HPDE6-E6E7 (cell line): ENCODE results near the gene IP6K3.
A peak's percentile ranks its signal among the peaks of the same experiment; 100 is the strongest.

Experiments used
- DNase-seq: peaks from one replicate; pipeline ENCODE4 v3.0.0; 2011; ENCODE audit warnings: missing footprints; ENCODE audit errors: extremely low spot score

Gene IP6K3

DNA sequence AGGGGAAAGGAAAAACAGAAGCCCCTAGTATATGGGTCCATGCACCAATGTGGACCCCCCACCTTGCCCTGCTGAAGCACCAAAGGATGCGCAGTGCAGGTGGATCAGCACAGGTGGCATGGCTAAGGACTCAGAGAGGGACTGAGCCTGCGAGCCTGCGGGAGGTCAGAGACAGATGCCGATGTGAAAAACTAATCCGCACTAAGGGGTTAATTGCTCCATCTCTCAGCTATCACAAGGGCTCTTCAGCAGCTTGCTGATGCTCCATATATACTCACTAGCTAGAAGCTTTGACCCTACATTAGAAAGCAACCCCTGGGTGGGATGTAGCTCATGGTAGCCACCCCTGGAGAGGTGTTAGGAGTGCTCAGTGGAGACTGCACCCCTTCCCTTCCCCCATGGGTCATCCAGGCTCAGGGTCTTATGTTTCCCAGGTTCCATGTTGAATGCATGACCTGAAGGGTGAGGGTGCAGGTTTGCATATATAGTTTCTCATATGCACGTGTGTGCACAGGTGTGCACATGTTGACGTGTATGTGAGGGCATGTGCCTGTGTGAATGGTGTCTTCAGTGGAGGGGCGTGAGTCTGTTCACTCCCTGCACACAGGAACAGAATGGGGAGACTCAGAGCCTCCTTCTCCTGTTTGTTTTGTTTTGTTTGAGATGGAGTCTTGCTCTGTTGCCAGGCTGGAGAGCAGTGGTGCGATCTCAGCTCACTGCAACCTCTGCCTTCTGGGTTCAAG lies 13.4 kb upstream of the IP6K3 start:
- no peak for DNase-seq

DNA sequence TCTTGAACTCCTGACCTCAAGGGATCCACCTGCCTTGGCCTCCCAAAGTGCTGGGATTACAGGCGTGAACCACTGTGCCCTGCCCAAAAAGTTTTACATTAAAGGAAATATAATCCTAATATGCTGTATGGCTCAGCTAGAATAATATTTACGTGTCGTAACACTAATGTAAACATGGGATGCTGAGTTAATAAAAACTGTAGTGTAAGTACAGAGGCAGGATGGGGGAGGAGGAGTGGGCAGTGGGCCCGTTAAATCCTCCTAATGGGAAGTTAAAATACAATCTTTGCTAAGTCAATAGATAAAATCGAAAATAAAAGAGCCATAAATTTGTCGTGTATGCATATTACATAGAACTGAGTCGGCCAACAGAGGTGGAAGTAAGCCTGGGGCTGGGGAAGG lies 12.1 kb upstream of the IP6K3 start:
- DNase-seq: no peak

DNA sequence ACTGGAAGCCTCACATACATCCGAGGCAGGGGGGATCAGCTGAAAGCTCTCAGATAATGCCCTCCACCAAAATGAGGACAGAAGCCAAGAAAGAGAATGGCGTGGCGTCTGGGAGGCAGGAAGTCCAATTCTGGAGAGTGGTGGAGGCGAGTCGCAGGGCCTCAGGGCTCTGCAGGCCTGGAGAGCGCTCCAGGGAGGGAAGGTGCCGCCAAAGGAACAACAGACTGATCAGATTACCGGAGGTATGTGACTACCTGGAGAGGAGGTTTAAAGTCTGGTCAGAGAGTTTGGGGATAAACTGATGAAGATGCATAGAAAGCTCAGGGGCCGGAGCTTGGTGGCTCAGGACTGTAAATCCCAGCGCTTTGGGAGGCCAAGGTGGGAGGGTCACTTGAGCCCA lies 11.2 kb upstream of the IP6K3 start:
- no peak for DNase-seq

DNA sequence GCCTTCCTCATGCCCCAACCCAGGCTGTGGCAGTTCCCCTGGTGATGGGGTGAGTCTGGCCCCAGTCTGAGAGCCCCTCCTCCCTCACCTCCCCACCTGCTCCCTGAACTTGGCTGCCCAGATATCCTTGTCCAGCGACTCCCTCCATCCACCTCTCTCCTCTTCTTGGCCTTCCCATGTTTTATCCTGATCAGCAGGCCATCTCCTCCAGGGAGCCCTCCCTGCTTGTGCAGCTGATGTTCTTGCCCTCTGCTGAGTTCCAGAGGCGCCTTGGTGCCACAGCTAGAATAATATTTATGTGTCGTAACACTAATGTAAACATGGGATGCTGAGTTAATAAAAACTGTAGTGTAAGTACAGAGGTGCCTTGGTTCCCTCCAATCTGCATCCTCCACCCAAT lies 10.4 kb upstream of the IP6K3 start:
- DNase-seq: no peak

DNA sequence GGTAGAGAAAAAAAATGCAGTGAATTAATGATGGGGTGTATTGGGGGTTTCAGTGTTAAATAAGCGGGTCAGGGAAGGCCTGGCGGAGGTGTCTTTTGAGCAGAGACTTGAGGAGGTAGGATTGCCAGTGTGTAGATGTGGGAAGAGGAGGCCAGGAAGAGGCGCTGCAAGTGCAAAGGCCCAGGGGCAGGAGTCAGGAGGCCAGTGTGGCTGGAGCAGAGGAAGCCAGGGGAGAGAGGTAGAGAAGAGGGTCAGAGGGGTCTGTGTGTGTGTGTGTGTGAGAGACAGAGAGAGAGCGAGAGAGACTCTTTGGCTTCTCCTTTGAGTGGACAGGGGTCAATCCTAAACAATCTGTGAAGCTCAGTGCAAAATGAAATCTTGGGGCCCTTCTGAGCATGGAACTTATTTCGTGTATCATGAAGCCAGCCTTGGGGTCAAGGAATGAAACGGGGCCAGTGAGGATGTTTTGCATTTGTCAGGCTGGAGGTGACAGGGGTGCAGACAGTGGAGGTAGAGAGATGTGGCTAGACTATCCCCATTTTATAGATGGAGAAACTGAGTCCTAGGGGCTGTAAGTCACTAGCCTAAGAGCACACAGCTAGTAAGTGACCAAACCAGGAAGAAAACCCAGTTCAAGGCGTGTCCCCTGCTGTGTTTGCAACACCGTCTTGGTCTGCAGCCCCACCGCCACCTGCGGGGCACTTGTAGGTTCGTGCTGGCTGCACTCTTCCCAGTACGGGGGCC lies 9.7 kb upstream of the IP6K3 start:
- DNase-seq: no peak

DNA sequence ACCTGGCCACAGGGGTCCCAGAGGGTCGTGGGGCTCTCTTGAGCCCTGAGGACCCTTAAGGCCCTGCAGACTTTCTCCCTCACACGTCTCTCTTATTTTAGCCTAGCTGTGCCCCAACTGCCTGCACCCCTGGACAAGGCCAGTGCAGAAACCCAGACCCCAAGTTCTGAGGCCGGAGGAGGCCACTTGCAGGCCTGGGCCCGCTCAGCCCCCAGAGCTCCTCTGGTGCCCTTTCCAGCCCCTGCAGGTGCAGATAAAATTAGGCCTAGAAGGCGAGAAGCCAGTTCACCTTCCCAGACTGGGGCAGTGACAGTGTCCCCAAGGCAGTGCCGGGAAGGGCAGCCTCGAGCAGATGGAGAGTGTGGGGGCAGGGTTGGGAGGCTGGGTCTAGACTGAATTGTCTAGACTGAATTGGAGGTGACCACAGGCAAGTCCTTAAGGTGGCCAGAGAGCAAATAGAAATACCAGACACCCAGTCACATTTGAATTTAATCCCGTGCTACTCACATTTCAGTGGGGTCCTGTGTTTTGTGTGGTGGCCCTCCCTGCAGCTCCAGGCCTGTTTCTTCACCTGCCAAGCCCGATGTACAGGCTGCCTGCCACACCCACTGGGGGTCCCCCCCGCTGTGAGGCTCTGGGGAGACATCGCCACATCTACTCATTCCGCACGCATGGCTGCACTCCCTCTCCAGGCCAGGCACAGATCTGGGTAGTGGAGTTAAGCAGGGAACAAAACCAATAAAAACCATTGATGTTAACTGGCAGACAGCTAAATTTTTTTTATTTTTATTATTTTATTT lies 8.6 kb upstream of the IP6K3 start:
- no peak for DNase-seq

DNA sequence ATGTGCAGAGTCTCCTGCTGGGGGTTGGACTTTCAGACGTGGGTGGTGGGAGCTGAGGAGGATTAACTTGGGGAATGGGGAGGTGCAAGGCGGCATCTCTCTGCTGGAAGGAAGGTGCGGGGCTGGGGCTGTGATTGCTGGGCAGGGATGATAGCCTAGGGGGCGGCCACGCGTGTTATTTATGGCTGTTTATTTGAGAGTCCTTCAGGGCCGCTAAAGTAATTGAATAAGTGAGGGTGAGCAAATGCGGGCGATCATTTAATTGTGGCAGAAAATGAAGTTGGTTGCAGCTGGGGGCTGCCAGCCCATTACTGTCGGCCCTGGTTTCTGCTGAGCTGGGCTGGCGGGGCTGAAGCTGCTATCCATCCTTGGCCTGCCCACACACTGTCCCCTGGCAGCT lies 7.5 kb upstream of the IP6K3 start:
- DNase-seq: no peak

DNA sequence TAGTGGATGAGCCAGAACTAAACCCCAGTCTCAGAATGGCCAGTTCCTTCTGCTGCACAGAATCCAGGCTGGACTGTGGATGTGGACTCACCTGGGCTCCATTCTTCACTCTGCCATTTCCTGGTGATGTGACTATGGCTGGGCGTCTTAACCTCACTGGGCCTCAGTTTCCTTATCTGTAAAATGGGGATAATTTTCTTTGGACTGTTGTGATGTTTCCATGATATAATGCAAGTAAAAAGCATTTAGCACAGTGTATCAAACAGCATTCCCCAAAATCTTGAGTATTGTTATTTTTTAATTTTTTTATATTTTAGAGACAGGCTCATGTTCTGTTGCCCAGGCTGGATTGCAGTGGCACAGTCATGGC lies 5.9 kb upstream of the IP6K3 start:
- no peak for DNase-seq

DNA sequence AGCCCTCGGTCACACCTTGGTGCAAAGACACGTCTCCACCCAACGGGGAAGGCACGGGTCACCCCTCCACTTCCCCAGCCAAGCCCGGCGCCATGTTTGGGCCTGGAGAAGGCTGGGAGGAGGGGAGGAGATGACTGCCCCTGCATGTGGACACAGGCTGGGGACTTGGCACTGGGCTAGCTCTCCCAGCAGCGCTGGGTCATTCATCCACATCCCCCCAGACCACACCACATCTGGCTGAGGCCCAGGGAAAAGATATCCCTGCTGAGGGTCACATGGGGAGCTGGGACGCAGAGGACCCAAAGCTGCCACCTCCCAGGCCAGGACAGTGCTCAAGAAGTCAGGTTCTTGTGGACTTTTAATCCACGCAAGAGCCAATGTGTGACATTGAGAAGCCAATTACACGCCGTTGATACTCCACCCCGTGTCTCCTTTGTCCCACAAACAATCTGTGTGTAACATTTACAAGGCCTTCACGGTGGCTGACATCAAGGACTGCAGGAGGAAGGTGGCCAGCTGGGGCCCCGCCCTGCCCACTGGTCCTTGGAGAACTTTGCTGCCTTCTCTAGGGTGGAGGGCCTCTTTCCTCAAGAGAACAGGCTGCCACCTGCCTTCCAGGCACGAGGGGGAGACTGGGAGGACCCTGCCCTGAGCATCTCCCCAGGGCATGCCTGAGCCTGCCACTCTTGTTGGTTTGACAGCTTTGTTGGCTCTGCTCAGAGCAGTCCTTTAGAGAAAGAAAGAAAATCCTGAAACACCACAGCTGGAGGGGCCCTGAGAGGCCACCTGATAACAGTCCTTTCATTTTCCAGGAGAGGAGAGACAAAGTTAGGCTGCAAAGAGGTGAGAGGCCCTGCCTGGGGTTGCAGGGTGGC lies 5.3 kb upstream of the IP6K3 start:
- DNase-seq: peak; percentile 58

DNA sequence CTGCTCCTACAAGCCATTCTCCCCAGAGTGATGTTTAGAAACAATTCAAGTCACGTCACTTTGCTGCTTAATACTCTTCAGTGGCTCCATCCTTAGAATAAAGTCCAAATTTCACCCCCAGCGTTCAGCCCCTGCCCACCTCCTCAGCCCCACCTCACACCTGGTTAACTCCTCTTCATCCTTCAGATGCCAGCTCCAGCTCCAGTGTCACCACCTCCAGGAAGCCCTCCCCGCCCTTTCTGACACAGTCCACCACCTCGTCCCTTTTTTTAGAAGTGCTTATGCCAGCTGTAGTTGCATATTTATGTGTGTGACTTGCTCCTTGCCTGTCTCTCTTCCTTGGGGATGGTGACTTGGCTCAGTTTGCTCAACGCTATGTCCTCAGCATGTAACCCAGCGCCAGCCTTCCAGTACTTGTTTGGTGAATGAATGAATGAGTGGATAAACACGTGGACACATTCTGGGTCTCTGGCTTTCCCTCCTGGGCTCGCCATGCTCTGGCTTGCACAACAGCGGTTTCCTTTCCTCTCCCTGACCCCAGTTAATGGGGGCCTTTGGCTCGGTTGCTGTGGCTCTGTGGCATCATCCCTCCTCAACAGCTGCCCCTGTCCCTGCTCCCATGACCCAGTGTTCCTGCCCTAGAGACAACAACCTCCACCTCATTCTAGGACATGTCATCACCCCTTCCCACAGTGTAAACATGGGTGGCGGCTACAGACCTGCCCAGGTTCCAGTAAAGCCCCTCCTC lies 3.7 kb upstream of the IP6K3 start:
- DNase-seq: no peak

DNA sequence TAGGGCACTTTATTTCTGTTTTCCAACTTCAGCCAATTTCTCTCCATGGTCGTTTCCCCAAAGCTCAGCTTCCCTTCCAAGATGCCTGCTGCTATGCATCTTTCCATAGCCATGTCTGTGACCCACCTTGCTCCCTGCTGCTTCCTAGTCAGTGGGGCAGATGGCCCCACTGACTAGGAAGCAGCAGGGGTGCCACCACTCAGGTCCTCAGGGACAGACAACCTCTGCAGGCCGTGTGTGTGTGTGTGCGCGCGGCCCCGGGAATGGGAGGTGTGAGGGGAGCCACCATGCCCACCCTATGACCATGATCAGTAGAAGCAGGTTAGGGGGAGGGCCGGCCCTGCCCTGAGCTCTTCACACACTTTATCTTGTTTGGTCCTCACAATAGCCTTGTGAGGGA lies 2.7 kb upstream of the IP6K3 start:
- DNase-seq: no peak

DNA sequence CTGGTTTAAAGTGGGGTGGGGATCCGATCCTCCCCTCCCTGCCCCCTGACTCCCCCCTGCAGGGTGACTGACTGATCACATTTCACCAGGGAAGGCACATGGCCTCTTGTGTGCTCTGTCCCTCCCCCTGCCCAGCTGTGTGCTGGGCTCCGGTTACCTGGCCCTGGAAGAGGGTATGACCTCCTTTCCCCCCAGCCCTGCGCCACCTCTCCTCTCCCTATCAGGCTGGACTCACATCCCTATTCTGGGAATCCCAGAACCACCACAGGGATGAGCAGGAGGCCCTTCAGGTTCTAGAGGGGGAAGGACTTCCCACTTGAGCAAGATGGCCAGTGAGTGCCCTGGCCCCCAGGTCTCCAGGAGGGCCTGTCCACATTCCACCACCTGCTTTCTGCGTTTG lies 2.1 kb upstream of the IP6K3 start:
- no peak for DNase-seq

DNA sequence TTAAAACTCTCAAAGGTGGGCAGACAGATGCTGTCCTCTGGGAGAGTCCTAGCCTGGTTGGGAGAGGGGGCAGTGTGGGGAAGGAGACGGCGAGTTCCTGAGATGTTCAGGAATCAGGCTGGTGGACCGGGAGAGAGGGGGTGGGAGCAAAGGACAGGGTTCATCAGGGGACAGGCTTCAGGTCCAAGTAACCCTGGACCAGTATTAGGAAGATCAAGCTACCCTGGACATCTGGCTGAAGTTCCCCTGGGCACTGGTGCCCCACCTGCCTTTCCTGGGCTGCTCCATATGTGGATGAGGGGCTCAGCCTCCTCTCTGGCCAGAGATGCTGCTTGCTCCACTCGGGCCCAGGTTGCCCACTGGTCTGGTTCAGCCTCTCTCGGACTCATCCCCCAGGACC lies 1.1 kb upstream of the IP6K3 start:
- DNase-seq: no peak

DNA sequence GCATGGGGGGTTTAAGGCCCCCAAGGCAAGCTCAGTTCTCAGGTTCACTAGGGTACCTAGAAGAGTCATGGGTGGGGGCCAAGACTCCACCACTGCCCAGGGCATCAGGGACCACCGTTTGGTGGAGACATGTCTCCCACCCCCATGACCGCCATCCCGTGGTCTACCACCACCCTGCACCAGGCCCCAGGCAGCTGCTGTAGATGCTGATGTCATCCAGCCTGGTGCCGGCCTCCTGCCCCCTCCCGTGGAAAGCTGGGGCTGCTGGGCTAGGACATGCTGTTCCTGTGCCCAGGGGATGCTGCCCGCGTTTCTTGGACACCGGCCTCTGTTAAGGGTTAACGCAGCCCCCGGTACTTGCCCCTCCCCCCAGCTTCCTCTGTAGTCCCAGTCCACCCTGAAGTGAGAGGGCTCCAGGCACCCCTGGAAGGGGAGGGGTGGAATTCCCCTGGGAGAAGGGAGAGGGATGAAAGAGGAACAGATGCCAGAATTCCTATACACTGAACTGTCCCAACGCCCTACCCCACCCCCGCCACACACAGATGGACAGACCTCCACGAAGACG lies 587 bp downstream of the IP6K3 start:
- DNase-seq: no peak

DNA sequence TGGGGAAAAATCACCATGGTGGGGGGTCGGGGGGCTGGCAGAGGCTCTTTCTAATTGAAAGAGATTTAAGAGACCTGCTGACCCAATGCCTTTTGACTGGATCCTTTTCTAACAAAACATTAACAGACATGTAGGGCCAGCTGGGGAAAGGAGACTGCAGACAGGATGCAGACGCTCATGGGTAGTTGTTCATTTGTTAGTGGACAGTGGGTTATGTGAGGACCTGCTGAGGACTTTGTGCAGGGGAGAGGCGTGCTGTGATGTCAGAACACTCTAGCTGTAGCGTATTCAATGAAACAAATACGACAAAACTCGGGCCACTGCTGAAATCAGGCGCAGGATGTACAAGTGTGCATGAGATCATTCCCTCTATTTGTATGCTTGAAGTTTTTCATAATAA lies 1.2 kb downstream of the IP6K3 start:
- DNase-seq: no peak

DNA sequence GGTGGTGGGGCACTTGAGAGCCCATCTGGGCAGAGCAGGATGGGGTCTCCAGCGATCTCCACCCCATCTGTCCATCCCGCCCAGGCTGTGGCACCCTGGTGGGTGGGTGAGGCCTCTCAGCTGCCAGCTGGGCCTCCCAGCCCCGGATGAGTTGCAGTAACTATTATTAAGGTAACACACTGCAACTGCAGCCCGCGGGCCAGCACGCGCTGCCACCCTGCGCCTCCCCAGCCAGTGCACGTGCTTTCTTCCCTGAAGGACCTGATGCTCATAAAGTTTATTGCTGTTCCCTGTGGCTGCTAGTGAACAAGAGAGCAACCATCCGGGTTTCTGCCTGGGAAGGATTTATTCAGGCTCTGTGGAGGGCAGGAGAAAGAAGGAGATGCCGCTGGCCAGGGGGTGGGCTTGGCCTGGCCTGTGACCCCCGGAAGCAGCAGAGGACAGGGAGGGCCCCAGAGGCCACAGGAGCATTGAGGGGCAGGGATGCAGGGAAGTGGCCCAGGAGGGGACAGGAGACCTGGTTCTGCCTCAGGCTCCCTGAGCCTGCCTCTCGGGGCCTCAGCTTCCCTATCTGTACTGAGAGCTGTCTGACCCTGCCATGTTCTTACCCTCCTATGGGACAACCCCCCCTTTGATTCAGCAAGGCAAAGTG lies 1.7 kb downstream of the IP6K3 start:
- no peak for DNase-seq

DNA sequence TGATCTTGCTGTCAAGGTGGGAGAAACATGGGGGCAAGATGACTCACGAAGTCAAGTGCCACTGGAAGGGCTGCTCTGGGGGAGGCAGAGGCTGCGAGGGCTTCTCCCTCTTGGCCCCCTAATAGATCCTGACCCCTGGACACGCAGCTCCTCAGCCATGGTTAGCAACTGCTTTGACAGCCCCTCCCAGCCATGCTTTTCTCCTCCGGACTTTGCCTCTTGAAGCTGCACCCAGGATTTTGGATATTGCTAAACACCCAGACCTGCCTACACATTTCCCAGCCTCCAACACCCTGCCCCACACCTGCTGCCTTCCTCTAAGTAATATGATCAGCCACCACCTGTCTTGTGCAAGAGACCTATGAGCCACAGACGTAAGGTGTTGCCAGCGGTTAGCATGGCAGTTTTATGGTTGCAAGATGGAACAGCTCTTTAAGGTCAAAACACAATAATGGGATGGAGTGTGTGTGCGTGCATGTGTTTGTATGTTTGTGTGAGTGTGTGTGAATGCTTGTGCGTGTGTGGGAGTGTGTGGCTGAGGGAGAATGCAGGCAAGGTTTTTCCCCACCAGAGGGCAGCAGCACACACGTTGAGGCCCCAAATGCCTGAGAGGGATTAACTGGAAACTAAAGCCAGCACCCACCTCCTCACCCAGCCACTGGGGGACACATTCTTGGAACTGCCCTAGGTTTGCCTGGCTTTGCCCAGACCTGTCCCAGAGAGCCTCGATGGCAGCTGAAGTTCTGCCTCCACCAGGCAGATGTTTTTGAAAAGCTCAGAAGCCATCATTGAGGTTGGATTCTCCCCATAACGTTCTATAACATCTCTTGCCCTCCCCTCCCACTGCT lies 2.5 kb downstream of the IP6K3 start:
- peak; percentile 87 for DNase-seq

DNA sequence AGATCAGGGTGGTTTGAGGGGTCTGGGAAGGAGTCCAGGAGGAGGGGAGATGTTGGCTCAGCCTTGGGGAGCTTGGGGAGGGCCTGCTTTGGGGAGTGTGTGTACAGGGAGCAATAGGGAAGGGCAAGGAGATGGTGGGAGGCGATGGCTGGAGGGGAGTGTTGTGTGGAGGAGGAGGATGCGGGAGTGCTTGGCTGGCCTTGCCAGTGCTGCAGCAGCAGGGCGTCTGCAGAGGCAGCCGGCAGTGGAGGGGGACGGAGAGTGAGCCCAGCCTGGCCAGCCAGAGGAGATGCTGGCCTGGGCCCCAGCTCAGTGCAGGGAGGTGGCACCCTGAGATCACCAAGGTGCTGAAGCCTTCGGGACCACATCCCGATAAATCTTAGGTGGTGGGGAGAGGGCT lies 3.9 kb downstream of the IP6K3 start:
- DNase-seq: no peak

DNA sequence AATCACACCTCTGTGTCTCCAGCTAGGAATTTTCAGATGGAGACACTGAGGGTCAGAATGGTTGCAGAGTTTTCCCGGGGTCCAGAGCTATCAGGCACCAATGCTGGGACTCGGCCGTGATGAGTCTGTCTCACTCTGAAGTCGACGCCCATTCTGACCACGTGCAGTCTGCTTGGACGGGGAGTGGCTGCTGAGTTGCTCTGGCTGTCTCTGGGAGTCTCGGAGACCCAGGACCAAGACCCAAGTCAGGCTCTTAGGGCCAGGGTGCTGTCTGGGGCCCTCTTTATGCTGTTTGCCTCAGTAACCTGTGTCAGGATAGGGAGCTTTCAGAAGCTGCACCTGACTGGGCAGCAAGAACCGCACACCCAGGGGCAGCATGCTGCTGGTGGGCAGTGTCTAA lies 4.6 kb downstream of the IP6K3 start:
- no peak for DNase-seq
